22Rv1 (cell line): ENCODE data around the gene CEPT1.

Experiments
- CTCF ChIP-seq: fragments of 450-650 bp; IDR thresholded peaks from 2 replicates; pipeline ENCODE4 v1.5.1; 2017; ENCODE audit warnings: mild to moderate bottlenecking
- ZFX ChIP-seq: fragments of 450-650 bp; IDR thresholded peaks from 2 replicates; pipeline ENCODE4 v1.6.1; 2017; ENCODE audit warnings: antibody characterized with exemption, borderline replicate concordance

- no peak for TF ChIP-seq ZFX
- TF ChIP-seq CTCF, result peak; percentile 38
Measured at GRCh38 chr1:111223126-111223685, 83.2 kb downstream of the CEPT1 start.
